Gastrocnemius medialis (tissue), 4 donors: ENCODE data around the gene HCFC1.

Experiments used
- CTCF ChIP-seq, 5 experiments: fragments of 450-650 bp in 3 of 5; fragments of 200-600 bp in 2 of 5; sonication (generic) in 2 of 5; IDR thresholded peaks in 4 of 5; conservative IDR thresholded peaks in 1 of 5; 1 replicate in 4 of 5; 2 replicates in 1 of 5; pipeline ENCODE4 v1.5.1; 2016 to 2019; ENCODE audit warnings: antibody characterized with exemption in 5 of 5, mild to moderate bottlenecking in 3 of 5, moderate library complexity in 3 of 5
- POLR2A ChIP-seq, 2 donors: fragments of 450-650 bp; IDR thresholded peaks; one replicate each; pipeline ENCODE4 v1.6.1; 2017; ENCODE audit warnings: antibody characterized with exemption in 2 of 2, mild to moderate bottlenecking in 2 of 2, moderate library complexity in 2 of 2

- TF ChIP-seq CTCF (IDR thresholded peaks at IDR 0.05 in 4 of 5, conservative IDR thresholded peaks at IDR 0.05 in 1 of 5): peak in 4 of 5 experiments; percentile 26 to 65 (median 47)
- TF ChIP-seq POLR2A (IDR thresholded peaks at IDR 0.05): no peak
Observed at GRCh38 chrX:153922932-153923857, 48.4 kb downstream of the HCFC1 start.
